HepG2 (cell line): ENCODE results near the gene TRPC4AP. TPM values are rescaled to one million over a fixed set of nuclear protein-coding genes. Genes with fewer than 3 reads are reported as not detected.

Experiments
- EEA1 ChIP-seq: sonication (generic); formaldehyde crosslinking; IDR thresholded peaks from 2 replicates; pipeline ENCODE4 v1.5.1; 2020; ENCODE audit warnings: mild to moderate bottlenecking, missing genetic modification reagents, borderline replicate concordance
- HIVEP1 ChIP-seq: sonication (generic); formaldehyde crosslinking; IDR thresholded peaks from 2 replicates; pipeline ENCODE4 v1.4.0; 2020; ENCODE audit warnings: mild to moderate bottlenecking, missing genetic modification reagents
- MTA1 ChIP-seq: sonication (generic); formaldehyde crosslinking; IDR thresholded peaks from 2 replicates; pipeline ENCODE4 v1.4.0; 2020; ENCODE audit warnings: missing genetic modification reagents, mild to moderate bottlenecking, borderline replicate concordance
- RNF219 ChIP-seq: sonication (generic); formaldehyde crosslinking; IDR thresholded peaks from 2 replicates; pipeline ENCODE4 v1.5.0; 2020; ENCODE audit warnings: mild to moderate bottlenecking, missing genetic modification reagents
- SRSF1 ChIP-seq: fragments of 200-400 bp; formaldehyde crosslinking; optimal IDR thresholded peaks from 2 replicates; pipeline ENCODE3; 2017; ENCODE audit warnings: mild to moderate bottlenecking, low read depth, low read length, moderate library complexity
- ZBED4 ChIP-seq: sonication (generic); formaldehyde crosslinking; IDR thresholded peaks from 2 replicates; pipeline ENCODE4 v1.4.0; 2020; ENCODE audit warnings: missing genetic modification reagents, borderline replicate concordance
- ZFP91 ChIP-seq: sonication (generic); formaldehyde crosslinking; IDR thresholded peaks from 2 replicates; pipeline ENCODE4 v1.9.0; 2022; ENCODE audit warnings: missing genetic modification reagents, mild to moderate bottlenecking, borderline replicate concordance
- ZNF124 ChIP-seq: sonication (generic); formaldehyde crosslinking; IDR thresholded peaks from 2 replicates; pipeline ENCODE4 v1.4.0; 2020; ENCODE audit warnings: missing genetic modification reagents
- ZNF251 ChIP-seq: sonication (generic); formaldehyde crosslinking; IDR thresholded peaks from 2 replicates; pipeline ENCODE4 v1.9.0; 2021; ENCODE audit warnings: mild to moderate bottlenecking, missing genetic modification reagents
- ZNF530 ChIP-seq: sonication (generic); formaldehyde crosslinking; IDR thresholded peaks from 2 replicates; pipeline ENCODE4 v1.5.0; 2020; ENCODE audit warnings: low read depth, mild to moderate bottlenecking, missing genetic modification reagents
- ZNF552 ChIP-seq: sonication (generic); formaldehyde crosslinking; IDR thresholded peaks from 2 replicates; pipeline ENCODE4 v1.9.0; 2022; ENCODE audit warnings: missing genetic modification reagents, mild to moderate bottlenecking, borderline replicate concordance
- ZNF724P ChIP-seq: sonication (generic); formaldehyde crosslinking; IDR thresholded peaks from 2 replicates; pipeline ENCODE4 v1.8.0; 2022; ENCODE audit warnings: missing genetic modification reagents, borderline replicate concordance
- ZNF773 ChIP-seq: sonication (generic); formaldehyde crosslinking; IDR thresholded peaks from 2 replicates; pipeline ENCODE4 v1.4.0; 2020; ENCODE audit warnings: missing genetic modification reagents, borderline replicate concordance
- polyA plus RNA-seq, 8 experiments: library from polyadenylated mRNA; depleted of rRNA in 3 of 8; stranded (reverse) in 7 of 8; unstranded in 1 of 8; fragments of >200 nt; fragmentation: Illumina TruSeq in 4 of 8; extraction: Trizol in 4 of 8; gene quantifications; 2 replicates each; pipeline versions ENCODE4 v1.2.1 to v1.2.3, GENCODE V29; 2011 to 2016; ENCODE audit warnings: low read depth in 4 of 8, missing spikeins in 1 of 8, mixed read lengths in 1 of 8; ENCODE audit not compliant: insufficient read depth in 1 of 8
- total RNA-seq, 5 experiments: library from RNA; depleted of rRNA; stranded (reverse); fragments of >200 nt; fragmentation: Illumina TruSeq; extraction: Trizol; gene quantifications; 2 replicates each; pipeline ENCODE4 v1.2.3, GENCODE V29; 2016; ENCODE audit warnings: low read depth in 1 of 5
- TF ChIP-seq, protein P1 (sequence below): sonication (generic); formaldehyde crosslinking; IDR thresholded peaks from 2 replicates; pipeline ENCODE4 v1.4.0; 2020; ENCODE audit warnings: low read depth, mild to moderate bottlenecking, missing genetic modification reagents

TRPC4AP gene
- total and polyA plus RNA-seq, 2 of the 13 experiments (the other 11 are each of a cell fraction or from before 2014, with no cell fraction given) = 136 to 137 TPM

- TF ChIP-seq RNF219 (CRISPR knock-in tag) = no peak
- no peak for TF ChIP-seq ZNF530
- peak; percentile 53; the same call in 1 of the 2 replicates for TF ChIP-seq MTA1 (CRISPR knock-in tag)
- TF ChIP-seq ZFP91 (CRISPR knock-in tag) = peak; percentile 57; the same call in 1 of the 2 replicates
- TF ChIP-seq, protein P1, sequence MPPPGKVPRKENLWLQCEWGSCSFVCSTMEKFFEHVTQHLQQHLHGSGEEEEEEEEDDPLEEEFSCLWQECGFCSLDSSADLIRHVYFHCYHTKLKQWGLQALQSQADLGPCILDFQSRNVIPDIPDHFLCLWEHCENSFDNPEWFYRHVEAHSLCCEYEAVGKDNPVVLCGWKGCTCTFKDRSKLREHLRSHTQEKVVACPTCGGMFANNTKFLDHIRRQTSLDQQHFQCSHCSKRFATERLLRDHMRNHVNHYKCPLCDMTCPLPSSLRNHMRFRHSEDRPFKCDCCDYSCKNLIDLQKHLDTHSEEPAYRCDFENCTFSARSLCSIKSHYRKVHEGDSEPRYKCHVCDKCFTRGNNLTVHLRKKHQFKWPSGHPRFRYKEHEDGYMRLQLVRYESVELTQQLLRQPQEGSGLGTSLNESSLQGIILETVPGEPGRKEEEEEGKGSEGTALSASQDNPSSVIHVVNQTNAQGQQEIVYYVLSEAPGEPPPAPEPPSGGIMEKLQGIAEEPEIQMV = no peak
- no peak for TF ChIP-seq ZNF724P
- no peak for TF ChIP-seq EEA1
- no peak for TF ChIP-seq ZNF773
- TF ChIP-seq SRSF1 = no peak
- TF ChIP-seq ZNF251 (CRISPR knock-in tag) = no peak
- TF ChIP-seq ZBED4 (CRISPR knock-in tag) = no peak
- 0 out of 2 replicates have a peak, but pooled peaks have one; percentile 47 for TF ChIP-seq HIVEP1
- no peak for TF ChIP-seq ZNF124
- no peak for TF ChIP-seq ZNF552
These were observed 98.0 kb downstream of the TRPC4AP start (continued) for GRCh38 chr20:34994509-34995131.
